IPS DF 4.7 (cell line): Measurements from ENCODE around the gene LONP2.
"Not testable (repeated sequence)": the region's sequence is repeated elsewhere in the genome, so short reads cannot be mapped to it uniquely, and the experiment has no call there.

Source experiments
- DNase-seq: peaks from one replicate; pipeline ENCODE4 v3.0.0-alpha.2; 2013; ENCODE audit warnings: low spot score; ENCODE audit errors: extremely low read depth

LONP2 gene

DNA sequence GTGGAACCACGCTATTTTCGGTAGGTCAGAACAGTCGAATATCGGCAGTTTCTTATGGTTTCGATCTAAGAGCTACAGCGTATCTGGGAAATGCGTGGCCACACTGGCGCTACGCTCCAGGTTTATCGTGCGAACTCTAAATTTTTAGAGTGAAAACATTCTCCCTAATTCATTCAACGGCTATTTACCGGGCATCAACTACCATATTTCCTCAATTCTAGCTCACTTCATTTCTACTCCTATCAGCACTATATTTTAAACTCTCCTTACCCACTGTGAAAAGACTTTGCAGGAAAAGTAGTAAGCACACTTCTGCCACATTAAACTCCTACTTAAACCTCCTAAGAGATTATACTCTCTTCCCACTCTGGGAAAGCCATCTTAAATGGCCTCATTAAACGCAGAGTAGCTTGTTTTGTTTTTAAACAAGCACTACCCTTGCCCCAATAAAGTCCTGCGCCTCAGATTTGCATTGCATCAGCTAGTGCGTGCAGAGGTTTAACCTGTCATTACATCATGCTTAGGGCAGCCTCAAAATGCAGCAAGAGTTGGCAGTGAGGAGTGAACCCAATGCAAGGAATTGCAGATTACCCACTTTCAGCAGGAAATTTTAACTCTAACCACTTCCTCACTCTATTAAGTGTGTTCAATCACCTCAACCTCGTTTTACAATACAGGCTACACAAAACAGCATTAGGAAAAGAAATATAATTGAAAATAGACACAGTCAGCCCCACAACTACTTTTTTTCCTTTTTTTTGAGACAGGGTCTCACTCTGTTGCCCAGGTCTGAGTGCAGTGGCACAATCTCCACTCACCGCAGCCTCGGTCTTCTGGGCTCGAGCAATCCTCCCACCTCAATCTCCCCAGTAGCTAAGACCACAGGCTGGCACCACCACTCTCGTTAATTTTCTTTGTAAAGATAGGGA lies 122.3 kb downstream of the LONP2 start:
- DNase-seq = no peak

- DNase-seq = no peak
These were observed 123.4 kb downstream of the LONP2 start for GRCh38 chr16:48367441-48368049.

DNA sequence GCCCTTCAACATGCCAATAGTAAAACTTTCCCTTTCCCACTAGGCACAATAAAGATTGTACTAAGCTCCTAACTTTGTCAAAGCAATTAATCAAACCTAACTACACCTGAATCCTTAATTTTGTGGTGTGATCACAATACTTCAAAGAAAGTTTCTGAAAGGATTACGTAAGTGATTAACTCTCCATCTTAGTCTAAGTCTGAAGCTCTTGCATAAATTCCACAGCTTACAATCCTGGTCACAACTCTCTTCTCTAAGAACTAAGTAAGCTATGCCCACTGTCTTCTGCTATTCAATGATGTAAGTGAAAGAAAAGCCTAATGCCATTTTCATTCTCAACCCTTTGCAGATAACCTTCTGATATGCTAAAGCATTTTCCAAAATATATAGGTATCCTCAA lies 125.7 kb downstream of the LONP2 start:
- DNase-seq = no peak

DNA sequence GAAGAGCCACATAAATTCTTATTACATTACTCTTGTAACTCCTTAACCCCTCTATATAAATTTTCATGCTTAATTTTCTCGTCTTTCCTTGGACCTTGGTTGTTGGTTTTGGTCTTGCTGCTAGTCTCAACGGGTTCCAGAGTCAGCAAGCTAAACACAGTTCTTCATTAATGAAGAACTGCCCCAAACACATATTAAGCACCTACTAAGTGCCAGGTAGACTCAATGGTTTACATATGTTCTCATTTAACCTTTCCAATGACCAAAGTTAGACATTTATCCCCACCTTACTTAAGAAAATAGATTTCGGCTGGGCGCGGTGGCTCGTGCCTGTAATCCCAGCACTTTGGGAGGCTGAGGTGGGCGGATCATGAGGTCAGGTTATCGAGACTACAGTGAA lies 126.1 kb downstream of the LONP2 start:
- no peak for DNase-seq

DNA sequence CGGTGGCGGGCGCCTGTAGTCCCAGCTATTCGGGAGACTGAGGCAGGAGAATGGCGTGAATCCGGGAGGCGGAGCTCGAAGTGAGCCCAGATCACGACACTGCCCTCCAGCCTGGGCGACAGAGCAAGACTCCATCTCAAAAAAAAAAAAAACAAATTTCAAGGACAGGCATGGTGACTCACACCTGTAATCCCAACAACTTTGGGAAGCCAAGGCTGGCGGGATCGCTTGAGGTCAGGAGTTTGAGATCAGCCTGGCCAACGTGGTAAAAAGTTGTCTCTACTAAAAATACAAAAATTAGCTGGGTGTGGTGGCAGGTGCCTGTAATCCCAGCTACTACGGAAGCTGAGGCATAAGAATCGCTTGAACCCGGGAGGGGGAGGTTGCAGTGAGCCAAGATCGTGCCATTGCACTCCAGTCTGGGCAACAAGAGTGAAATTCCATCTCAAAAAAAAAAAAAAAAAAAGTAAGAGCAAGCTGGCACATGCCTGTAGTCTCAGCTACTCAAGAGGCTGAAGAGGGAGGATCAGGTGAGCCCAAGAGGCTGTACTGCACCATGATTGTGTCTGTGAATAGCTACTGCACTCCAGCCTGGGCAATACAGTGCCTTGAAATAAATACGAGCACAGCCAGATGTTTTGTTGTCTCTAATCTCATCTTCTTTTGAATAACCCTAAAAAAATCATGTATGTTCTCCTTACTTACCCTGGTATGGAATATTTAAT lies 126.7 kb downstream of the LONP2 start:
- DNase-seq = not testable (repeated sequence)

DNA sequence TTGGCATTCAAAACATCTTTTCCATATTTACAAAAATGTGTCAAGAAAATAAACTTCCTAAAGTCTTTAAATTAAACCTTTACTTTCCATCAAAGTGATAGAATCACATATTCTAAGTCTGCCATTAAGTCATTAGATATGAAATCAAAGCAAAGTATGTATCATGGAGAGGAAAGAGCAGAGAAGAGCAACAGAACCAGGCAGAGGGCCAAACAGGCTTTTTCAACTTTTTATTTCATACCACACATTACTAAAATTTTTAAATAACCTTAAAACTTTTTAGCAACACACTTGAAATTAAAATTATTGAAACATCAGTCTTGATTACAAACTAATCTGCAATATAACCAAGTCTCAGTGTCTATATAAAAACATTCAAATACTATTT lies 127.3 kb downstream of the LONP2 start:
- DNase-seq = no peak

- DNase-seq = no peak
These were observed 128.6 kb downstream of the LONP2 start for GRCh38 chr16:48372744-48373143.

- no peak for DNase-seq
These were observed 129.3 kb downstream of the LONP2 start for GRCh38 chr16:48373258-48374029.

DNA sequence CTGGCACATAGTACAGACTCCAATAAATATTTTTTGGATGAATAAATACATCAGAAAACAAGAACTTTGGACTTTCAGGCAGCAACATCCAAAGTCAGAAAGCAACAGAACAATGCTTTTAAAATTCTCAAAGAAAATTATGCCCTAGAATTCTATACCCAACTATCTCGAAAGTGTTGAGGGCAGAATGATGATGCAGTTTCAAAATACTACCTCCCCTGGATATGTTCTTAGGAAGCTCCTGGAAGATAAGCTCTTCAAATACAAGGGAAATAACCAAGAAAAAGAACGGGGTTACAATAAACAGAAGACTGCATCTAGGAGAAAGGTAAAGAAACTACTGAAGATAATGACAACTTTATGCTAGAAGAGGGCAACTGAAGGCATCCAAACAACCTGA lies 130.2 kb downstream of the LONP2 start:
- no peak for DNase-seq

- not testable (repeated sequence) for DNase-seq
These were observed 133.2 kb downstream of the LONP2 start for GRCh38 chr16:48377301-48377700.

DNA sequence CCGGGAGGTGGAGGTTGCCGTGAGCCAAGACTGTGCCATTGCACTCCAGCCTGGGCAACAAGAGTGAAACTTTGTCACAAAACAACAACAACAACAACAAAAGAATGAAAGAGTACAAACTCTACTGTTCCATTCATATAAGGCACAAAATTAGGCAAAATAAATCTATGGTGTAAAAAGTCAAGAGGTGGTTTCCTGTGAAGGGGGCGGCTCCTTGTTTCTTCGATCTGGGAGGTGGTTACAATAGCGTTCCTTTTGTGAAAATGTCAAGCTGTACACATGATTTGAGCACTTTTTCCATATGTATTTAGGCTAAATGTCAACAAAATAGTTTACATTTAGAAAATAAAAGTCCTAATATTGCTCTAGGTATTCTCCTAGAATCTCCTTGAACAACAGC lies 134.2 kb downstream of the LONP2 start:
- DNase-seq = no peak

GRCh38 chr16:48378836-48379235 lies 134.7 kb downstream of the LONP2 start:
- no peak for DNase-seq

GRCh38 chr16:48381201-48381600 lies 137.1 kb downstream of the LONP2 start:
- no peak for DNase-seq

GRCh38 chr16:48382131-48382530 lies 138.0 kb downstream of the LONP2 start:
- no peak for DNase-seq

GRCh38 chr16:48383009-48383876 lies 139.1 kb downstream of the LONP2 start:
- DNase-seq = no peak

DNA sequence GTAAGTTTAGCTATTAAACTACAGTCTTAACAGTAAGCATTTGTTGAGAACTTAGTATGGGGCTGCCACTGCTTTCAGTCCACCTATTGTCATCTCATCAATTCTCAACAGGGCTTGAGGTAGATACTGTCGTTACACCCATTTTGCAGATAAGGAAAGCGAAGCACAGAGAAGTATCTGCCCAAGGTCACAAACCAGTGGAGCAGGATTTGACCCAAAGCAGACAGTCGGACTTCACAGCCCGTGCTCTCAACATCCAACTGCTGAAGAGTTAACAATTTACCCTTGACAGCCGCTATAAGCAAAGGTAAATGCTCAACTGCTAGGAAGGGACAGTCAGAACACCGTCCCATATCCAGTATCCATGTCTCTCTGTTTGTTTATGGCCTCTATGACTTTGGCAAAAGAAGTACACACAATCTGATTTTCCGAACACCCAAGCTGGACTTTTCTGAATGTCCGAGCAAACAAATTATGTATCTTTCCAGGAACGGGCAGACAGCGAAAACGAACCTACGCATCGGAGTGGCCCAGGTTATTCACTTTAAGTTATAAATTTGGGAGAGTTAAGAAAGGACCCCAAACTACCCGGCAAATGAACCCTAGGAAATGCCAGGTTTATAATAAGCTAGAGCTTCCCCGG lies 139.9 kb downstream of the LONP2 start:
- DNase-seq = no peak

GRCh38 chr16:48384520-48385252 lies 140.6 kb downstream of the LONP2 start:
- DNase-seq = no peak

DNA sequence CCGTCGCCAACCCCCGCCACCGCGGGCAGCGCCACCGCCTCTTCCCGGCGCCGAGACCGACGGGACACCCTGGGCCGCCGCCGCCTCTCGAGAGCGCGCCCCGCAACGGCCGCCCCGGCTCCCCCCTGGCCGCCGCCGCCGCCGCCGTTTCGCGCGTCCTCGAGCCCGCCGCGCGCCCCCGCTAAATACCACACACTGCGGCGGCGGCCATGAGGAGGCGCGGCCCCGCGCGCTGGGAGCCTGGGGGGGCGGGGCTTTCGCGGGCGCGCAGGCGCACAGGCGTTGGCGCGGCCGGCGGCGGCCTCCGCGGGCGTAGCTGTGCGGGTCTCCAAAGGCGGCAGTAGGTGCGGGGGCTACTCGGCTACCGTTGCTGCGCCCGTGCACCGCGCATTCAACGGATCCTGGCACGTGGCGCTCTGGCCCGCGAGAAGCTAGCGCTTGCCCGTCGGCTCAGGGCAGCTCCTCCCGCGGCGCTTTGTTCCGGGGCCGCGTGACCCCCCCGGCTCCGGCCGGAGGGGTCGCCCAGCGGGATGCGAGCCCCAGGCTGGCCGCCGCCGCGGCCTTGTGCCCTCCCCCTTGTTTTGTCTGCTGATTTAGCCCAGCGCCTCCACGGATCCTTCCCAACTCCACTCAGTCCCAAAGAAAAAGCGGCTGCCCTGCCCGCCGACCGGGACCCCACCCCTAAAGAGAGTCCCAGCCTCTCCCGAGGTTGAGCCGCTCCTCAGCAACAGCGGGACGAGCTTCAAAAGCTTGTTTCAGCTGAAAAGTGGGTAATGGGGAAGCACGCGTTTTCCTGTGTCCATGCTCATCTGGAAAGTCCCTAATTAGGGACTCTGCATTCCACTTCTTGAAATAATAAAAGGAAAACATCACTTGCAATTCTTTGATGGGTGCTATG lies 141.4 kb downstream of the LONP2 start, which contains the start of gene SIAH1:
TSS of gene SIAH1 (minus strand) at position 161 of the 898 bp plus-strand sequence. CDS start 22,985 bp downstream, outside the sequence.
- no peak for DNase-seq
